Dermis microvascular lymphatic vessel endothelial cell (primary cell): ENCODE data around the gene USP7. TPM values are rescaled to one million over a fixed set of nuclear protein-coding genes. Genes with fewer than 3 reads are reported as not detected.

Experiments
- DNase-seq, 2 donors: peaks; one replicate each; pipeline versions ENCODE4 v3.0.0 to v3.0.0-alpha.2; 2010; ENCODE audit warnings: low read depth in 2 of 2
- total RNA-seq: library from RNA; depleted of rRNA; stranded (reverse); fragments of >200 nt; gene quantifications from 2 replicates; pipeline ENCODE4 v1.2.1, GENCODE V29; 2014

USP7 gene
- total RNA-seq, 1 donor from 2014 or later, result 42.0 TPM

- no peak for DNase-seq
These were observed 62.3 kb downstream of the USP7 start for GRCh38 chr16:8901320-8901861.

- no peak for DNase-seq
These were observed 63.4 kb downstream of the USP7 start for GRCh38 chr16:8900343-8900742.

- no peak for DNase-seq
These were observed 63.9 kb downstream of the USP7 start for GRCh38 chr16:8899709-8900317.

GRCh38 chr16:8898660-8899318 is 64.9 kb downstream of the USP7 start:
- no peak for DNase-seq

DNA sequence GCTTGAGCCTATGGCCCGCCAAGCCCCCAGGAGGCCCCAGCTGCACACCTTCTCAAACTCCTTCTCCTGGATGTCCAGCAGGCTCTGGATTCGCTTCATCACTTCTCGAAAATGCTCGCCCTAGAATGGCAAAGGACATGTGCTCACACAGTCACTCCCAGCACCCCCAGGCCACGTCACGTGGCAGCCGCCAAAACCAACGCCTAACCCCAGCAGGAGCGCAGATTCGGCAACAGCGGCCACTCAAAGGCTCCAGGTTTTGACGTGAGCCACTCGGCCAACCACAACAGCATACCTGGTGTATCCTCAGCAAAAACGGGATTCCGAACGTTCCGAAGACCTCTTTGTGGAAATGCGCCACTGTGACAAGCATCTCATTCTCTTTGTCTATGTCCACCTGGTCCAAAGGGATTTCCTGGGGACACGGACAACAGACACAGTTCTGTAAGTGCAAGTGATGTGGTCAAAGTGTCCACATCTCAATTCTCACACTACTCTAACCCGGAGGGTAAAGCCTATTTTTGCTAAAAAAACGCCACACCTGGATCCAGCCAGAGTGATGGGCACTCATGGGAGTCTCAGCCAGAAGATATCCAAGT is 68.9 kb downstream of the USP7 start:
- DNase-seq, result no peak

DNA sequence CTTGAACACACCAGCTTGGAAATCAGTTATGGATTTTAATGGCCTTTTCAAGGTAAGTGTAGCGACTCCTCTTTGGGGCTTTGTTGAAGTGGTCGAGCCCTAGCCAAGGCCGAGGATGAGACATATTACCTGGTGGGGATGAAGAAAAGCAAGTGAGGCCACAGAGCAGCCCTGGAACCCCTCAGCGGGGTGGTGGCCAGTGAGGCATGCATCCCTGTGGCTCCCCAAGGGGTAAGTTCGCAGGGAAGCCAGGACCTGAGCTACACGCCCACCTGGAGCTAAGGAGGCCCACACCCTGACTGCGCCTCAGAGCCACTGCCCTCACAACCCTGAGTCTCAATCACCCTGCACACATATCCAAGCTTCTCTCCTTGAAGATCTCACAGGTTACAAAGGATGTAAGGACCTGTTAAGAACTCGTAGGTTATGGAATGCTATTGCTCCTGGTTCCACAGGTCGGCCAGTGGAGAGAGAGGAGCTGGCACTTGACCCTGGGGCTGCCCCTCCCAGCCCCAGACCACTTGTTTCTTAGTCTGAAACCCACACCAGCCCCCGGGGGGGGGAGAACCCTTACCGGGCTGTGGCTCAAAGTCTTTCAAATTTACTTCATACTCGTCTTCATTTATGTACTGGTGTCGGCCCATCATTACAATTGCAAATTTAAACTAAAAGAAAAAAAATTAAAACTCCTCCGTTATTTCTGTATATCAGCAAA is 69.6 kb downstream of the USP7 start:
- DNase-seq, result no peak

GRCh38 chr16:8893426-8893825 is 70.3 kb downstream of the USP7 start:
- DNase-seq, result no peak

- no peak for DNase-seq
These were observed 71.6 kb downstream of the USP7 start for GRCh38 chr16:8892101-8892575.

GRCh38 chr16:8890549-8890921 is 73.2 kb downstream of the USP7 start:
- DNase-seq, result no peak

- no peak for DNase-seq
These were observed 73.7 kb downstream of the USP7 start for GRCh38 chr16:8889893-8890548.

DNA sequence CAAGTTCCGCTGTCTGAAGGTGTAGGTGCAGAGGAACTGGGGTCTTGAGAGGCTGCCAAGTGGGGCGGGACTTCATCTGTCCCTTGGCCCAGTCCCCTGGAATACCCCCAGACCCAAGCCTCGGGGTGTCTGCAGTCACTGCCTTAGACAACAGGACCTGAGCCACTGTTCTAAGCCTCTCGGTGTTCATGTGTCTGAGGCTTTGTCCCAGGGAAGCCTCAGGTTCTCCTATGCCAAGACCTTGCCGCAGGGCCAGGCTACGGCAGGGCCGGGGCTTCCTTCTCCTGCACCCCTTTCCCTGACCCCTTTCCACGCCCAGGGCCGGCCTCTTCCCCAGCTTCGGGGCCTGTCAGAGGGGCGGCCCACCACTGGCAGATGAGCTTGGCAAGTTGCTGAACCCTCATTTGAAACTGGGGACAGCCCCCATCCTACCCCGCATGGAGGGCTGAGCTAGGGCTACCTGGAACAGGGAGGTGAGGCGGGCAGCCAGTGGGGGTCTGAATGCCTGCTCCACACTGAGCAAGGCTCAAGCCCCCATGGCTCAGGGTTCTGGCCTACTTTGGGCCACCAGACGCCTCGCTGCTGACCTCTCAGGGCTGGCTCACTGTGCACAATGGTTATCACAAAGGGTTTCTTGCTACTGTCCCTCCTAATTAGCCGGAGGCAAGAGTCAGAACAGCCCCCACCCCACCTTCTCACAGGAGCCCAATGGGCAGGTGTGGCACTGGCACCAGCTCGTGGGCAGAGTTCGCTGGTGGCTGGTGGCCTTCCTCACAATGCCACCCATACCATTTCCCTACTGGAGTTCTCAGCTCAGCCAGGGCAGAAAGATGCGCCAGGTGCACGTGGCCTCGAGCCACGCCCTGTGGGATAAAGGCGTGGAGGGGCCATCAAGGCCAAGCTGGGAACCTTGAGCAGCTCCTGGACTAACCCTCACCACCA is 74.5 kb downstream of the USP7 start:
- no peak for DNase-seq

DNA sequence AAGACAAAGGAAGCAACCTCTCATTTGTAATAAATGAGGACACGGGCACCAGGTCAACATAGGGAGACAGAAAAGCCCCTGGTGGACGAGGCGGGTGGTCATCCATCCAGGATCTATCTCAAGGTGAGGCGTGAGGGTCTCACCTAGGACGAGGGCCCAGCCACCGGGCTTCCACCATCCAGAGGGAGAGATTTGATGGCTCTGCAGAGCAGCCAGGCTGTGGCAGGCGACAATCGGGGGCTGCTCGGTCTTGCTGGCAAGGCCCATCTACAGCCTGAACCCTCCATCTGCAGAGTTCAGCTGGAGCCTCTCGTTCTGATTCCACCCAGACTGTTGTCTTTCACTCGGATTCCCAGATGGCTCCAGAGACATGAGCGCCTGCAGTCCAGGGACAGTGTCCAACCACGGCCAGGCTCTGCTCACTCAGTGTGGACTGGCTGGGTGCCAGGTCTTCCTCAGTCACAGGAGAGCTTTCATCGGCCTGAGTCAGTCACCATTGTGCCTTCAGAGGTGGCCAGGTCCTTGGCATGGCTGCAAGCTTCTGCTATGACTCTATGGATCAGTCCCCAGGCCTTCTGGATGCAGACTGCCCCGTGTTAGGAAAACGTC is 75.7 kb downstream of the USP7 start:
- peak in 1 of 2 donors; percentile 27 for DNase-seq

- no peak for DNase-seq
These were observed 76.3 kb downstream of the USP7 start for GRCh38 chr16:8887431-8887765.

DNA sequence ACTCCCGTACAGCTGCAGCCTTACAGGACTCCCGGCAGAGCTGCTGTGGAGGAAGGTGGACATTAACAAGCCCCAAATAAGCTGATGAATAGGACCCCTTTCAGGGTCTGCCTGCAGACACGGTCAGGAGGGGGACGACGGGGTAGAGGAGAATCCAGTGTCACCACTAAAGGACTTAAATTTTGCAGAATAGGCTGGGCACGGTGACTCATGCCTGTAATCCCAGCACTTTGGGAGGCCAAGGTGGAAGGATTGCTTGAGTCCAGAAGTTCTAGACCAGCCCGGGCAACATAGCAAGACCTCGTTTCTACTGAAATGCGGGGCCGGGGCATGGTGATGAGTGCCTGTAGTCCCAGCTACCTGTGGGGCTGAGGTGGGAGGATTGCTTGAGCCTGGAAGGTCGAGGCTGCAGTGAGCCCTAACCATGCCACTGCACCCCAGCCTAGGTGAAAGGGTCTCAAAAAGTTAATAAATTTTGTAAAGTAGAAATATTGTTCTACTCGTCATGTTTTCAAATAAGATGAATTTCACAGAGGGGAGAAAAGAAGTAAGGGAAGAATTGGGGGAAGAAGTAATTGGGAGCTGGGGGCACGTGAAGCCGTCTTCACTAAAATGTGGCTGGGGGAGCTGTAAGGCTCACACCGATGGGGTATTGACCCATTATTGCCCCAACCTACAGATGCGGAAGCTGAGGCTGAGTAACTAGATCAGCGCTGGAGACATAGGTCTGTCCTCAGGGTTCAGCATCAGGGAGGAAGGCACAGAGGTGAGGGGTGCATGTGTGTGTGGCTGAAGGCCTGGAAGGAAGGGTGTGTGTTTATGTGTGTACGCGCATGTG is 76.9 kb downstream of the USP7 start:
- no peak for DNase-seq

DNA sequence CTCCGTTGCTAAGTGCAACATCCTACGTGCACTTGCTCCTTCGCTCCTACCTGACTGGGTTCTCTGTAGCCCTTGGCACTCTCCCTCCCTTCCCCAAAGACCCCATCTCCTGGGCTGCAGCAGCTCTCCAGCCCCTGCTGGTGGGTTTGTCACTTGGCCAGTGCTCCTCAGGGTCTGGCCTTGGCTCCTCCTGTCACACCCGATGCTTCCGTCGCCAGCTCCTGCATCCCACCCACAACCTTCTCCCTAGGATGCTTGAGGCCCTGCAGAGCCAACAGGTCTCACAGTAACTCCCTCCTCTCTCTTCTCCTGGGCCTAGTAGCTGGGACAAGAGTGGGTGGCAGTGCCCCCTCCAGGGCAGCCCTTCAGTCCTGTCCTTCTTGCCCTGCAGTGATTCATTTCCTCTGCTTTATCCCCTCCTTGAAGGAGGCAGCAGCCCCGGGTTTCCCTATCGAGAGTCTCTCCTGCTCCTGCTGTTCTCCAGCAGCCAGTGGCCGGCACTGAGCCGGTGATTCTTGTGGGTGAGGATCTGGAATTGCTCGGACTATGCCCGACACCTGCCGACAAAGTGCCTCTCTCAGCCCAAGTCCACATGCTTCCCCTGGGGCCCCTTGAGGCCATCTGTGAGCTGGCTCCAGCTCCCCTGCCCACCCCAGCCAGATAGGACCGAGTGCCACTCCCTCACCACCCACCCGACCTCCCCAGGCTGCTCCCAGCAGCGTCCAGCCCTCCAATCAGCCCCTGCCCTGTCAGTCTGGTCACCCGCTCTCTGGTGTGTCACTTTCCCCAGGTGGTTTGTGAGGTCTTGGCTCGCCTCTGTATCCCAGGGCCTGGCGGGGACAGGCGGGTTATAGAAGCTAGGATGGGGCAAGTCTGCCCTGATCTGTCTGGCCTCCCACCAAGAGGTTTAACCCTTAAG is 77.8 kb downstream of the USP7 start:
- DNase-seq, result peak in 1 of 2 donors; percentile 44

DNA sequence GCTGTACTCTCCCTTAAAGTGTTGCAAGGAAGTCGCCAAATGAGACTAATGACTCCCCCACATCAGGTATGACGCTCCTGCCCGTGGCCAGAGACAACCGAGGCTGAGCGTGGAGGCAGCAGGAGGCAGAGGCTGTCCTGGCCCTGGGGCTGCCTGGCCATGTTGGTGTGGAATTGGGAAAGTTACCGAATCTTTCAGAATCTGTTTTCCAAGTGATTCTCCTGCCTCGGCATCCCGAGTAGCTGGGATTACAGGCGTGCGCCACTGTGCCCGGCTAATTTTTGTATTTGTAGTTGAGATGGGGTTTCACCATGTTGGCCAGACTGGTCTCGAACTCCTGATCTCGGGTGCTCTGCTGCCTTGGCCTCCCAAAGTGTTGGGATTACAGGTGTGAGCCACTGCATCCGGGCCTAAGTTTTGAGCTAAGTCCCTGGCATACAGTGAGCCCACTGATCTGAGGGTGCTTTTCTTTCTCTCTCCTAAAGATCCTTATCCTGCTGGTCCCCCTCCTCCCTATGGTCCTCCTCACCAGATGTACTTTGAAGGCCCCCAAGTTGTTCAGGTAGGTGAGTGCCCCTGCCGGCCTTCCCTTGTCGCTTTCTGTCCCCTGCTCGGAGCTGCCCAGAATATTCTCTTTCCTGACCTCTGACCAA is 80.9 kb downstream of the USP7 start:
- DNase-seq, result no peak

DNA sequence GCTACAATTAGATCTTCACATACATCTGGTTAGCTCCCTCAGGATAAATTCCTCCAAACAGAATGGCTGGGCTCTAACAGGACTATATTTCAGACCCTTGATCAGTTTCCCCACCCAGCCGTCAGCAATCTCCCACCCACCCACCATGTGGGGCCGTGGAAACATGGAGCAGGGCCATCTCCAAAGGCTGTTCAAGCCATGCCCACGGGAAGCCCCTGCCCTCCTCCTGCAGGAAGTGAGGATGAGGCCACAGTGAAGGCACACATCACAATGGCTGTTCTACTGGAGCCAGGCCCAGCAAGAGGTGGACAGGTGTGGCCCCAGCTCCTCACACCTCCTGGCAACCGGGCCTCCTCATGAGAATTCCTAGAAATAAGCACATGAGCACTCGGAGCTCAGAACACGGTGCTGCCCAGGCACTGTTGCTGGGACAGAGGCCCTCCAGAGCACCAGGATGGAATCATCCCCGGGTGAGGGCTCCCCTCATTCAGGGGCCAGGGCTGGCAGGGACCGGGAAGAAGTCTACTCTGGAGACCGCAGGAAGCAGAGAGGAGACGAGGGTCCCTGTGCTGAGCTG is 81.6 kb downstream of the USP7 start, which contains the start of gene LITAFD:
LITAFD (plus strand) TSS at position 311 of the 577 bp plus-strand sequence. CDS start 2,005 bp downstream, outside the sequence.
- DNase-seq, result no peak
